ENCODE measurements around the gene PTEN. TPM values are rescaled to one million over a fixed set of nuclear protein-coding genes. Genes with fewer than 3 reads are reported as not detected.
"Not testable (repeated sequence)": the region's sequence is repeated elsewhere in the genome, so short reads cannot be mapped to it uniquely, and the experiment has no call there.

Gene PTEN
- total RNA-seq, 1 experiment from 2014 or later: 53.7 TPM

DNA sequence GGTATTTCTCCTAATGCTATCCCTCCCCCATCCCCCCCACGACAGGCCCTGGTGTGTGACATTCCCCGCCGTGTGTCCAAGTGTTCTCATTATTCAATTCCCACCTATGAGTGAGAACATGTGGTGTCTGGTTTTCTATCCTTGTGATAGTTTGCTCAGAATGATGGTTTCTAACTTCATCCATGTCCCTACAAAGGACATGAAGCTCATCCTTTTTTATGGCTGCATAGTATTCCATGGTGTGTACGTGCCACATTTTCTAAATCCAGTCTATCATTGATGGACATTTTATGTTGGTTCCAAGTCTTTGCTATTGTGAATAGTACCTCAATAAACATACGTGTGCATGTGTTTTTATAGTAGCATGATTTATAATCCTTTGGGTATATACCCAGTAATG, 8.2 kb upstream of the PTEN start:
- not testable (repeated sequence) for DNase-seq (ENCODE audit: low read depth in 1 of 2, low spot score in 2 of 2); H3K27me3 ChIP-seq (replicated peaks)

DNA sequence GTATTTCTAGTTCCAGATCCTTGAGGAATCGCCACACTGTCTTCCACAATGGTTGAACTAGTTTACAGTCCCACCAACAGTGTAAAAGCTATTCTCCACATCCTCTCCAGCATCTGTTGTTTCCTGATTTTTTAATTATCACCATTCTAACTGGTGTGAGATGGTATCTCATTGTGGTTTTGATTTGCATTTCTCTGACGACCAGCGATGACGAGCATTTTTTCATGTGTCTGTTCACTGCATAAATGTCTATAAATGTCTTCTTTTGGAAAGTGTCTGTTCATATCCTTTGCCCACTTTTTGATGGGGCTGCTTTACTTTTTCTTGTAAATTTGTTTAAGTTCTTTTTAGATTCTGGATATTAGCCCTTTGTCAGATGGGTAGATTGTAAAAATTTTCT, 7.8 kb upstream of the PTEN start:
- not testable (repeated sequence) for H3K4me3 ChIP-seq; H3K36me3 ChIP-seq; H3K4me1 ChIP-seq (replicated peaks); H3K27me3 ChIP-seq (replicated peaks); H3K27ac ChIP-seq; H3K9me3 ChIP-seq (replicated peaks); DNase-seq (ENCODE audit: low read depth in 1 of 2, low spot score in 2 of 2)

More for the DNA sequence above, 8.2 kb upstream of the PTEN start:
- H3K9me3 ChIP-seq (replicated peaks); H3K36me3 ChIP-seq; H3K4me1 ChIP-seq (replicated peaks); H3K27ac ChIP-seq; H3K4me3 ChIP-seq: not testable (repeated sequence)

- Histone ChIP-seq H3K4me3 (no peak overlapping the region), H3K27ac (no peak overlapping the region), H3K4me1 (replicated peaks) (no peaks in the 10 kb centered on the region), H3K27me3 (replicated peaks) (no peaks in the 10 kb centered on the region), H3K9me3 (replicated peaks) (no peaks in the 10 kb centered on the region), H3K36me3 (peaks cover 5% of the 10 kb centered on the region)
- DNase-seq (ENCODE audit: low read depth in 1 of 2, low spot score in 2 of 2): peak in 1 of 2 experiments; percentile 59
These were observed 3.1 kb upstream of the PTEN start for GRCh38 chr10:87860156-87860795.

GRCh38 chr10:87860816-87861403, 2.5 kb upstream of the PTEN start:
- Histone ChIP-seq H3K4me3 (no peak overlapping the region), H3K9me3 (replicated peaks) (no peaks in the 10 kb centered on the region), H3K27ac (no peak overlapping the region), H3K27me3 (replicated peaks) (no peaks in the 10 kb centered on the region), H3K36me3 (peaks cover 5% of the 10 kb centered on the region), H3K4me1 (replicated peaks) (no peaks in the 10 kb centered on the region)
- no peak for DNase-seq (ENCODE audit: low read depth in 1 of 2, low spot score in 2 of 2)

DNA sequence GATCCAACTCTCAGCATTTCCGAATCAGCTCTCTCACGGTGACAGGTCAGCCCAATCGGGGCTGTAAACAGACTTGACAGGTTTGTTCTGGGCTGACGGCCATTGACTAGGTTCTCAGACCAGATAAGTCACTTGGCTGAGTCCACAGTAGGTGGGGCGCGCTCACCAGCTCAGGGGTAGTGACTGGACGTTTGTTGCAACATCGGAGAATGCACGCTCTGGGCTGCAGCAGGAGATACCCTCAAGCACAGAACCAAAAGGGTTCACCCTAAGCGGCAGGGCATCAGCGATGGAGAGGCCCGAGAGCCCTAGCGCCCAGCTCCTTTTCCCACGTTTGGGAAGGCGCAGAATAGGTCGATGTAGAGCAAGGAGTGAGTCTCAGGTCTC, 1.9 kb upstream of the PTEN start:
- Histone ChIP-seq H3K4me3 (peak overlapping the region; percentile 94), H3K27me3 (replicated peaks) (no peaks in the 10 kb centered on the region), H3K36me3 (peaks cover 5% of the 10 kb centered on the region), H3K4me1 (replicated peaks) (no peaks in the 10 kb centered on the region), H3K27ac (no peak overlapping the region), H3K9me3 (replicated peaks) (no peaks in the 10 kb centered on the region)
- DNase-seq (ENCODE audit: low read depth in 1 of 2, low spot score in 2 of 2): no peak

DNA sequence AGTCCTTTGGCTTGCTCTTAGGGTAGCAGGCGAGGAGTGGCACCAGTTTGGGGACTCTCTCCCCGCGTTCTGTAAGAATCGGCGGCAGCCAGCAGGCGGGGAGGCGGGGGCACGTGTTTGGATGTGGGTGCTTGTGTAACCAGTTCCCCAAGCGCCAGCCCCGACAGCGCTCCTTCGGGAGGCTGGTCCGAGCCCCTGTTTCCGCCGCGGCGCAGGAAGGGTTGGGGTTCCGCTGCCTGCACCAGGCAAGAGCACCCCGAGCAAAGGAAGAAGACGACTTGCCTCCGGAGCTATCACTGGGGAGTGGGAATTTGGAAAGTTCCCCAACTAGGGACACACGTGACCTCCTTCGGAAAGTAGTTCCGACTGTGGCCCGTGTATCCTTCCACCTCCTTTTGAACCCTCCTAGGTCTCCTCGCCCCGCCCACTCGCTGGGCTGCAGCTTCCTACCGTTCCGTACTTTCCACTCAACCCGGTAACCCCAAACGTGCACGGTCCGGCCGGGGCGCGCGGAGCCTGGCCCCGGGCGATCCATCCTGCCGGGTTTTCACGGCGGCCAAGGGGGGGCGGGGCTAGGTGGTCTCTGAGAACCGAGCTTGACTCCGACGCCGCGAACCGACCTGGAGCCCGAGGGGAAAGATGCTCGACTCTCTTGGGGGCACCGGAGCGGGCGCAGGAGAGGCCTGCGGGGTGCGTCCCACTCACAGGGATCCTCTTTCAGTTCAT, 1.3 kb upstream of the PTEN start:
- Histone ChIP-seq H3K36me3 (peaks cover 5% of the 10 kb centered on the region), H3K27ac (no peak overlapping the region), H3K4me1 (replicated peaks) (no peaks in the 10 kb centered on the region), H3K4me3 (peak overlapping the region; percentile 94), H3K9me3 (replicated peaks) (no peaks in the 10 kb centered on the region), H3K27me3 (replicated peaks) (no peaks in the 10 kb centered on the region)
- DNase-seq (ENCODE audit: low read depth in 1 of 2, low spot score in 2 of 2): peak; percentile 84 to 90

- Histone ChIP-seq H3K36me3 (peaks cover 5% of the 10 kb centered on the region), H3K4me3 (peak overlapping the region; percentile 94), H3K9me3 (replicated peaks) (no peaks in the 10 kb centered on the region), H3K27ac (no peak overlapping the region), H3K27me3 (replicated peaks) (no peaks in the 10 kb centered on the region), H3K4me1 (replicated peaks) (no peaks in the 10 kb centered on the region)
- DNase-seq (ENCODE audit: low read depth in 1 of 2, low spot score in 2 of 2): no peak
These were observed 759 bp upstream of the PTEN start for GRCh38 chr10:87862679-87863052.

- not testable (repeated sequence) for H3K4me1 ChIP-seq (replicated peaks); H3K27me3 ChIP-seq (replicated peaks); H3K9me3 ChIP-seq (replicated peaks)
- H3K4me3 ChIP-seq: peak overlapping the region; percentile 94
- DNase-seq (ENCODE audit: low read depth in 1 of 2, low spot score in 2 of 2): peak in 1 of 2 experiments; percentile 68
- peak overlapping the region; percentile 80 for H3K27ac ChIP-seq
- H3K36me3 ChIP-seq: peaks cover 10% of the 10 kb centered on the region
These were observed 598 bp downstream of the PTEN start for GRCh38 chr10:87863951-87864495.

DNA sequence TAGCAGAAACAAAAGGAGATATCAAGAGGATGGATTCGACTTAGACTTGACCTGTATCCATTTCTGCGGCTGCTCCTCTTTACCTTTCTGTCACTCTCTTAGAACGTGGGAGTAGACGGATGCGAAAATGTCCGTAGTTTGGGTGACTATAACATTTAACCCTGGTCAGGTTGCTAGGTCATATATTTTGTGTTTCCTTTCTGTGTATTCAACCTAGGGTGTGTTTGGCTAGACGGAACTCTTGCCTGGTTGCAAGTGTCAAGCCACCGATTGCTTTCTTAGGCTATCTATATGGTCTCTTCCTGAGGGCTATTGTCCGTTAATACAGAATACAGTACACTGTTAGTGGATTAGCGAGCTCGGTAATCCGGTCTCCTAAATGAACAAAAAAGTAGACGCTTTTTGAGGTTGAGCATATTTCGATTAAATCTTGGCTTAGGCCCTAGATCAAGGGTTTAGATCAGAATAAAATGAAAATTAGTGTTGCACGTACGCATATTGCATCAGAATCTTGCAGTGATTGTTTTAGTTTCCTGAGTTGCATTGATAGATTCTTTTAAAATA, 1.2 kb downstream of the PTEN start:
- Histone ChIP-seq H3K27me3 (replicated peaks) (no peaks in the 10 kb centered on the region), H3K4me1 (replicated peaks) (peaks cover 3% of the 10 kb centered on the region; the same call in 1 of the 2 replicates), H3K36me3 (peaks cover 10% of the 10 kb centered on the region), H3K9me3 (replicated peaks) (no peaks in the 10 kb centered on the region), H3K27ac (0 out of 2 replicates have a peak overlapping the region, but pooled peaks have one; percentile 7), H3K4me3 (peak overlapping the region; percentile 94)
- DNase-seq (ENCODE audit: low read depth in 1 of 2, low spot score in 2 of 2): no peak

GRCh38 chr10:87865241-87865881, 1.9 kb downstream of the PTEN start:
- Histone ChIP-seq H3K27me3 (replicated peaks) (no peaks in the 10 kb centered on the region), H3K27ac (no peak overlapping the region), H3K4me3 (peak overlapping the region; percentile 94), H3K36me3 (peaks cover 10% of the 10 kb centered on the region), H3K9me3 (replicated peaks) (no peaks in the 10 kb centered on the region), H3K4me1 (replicated peaks) (peaks cover 3% of the 10 kb centered on the region; the same call in 1 of the 2 replicates)
- peak in 1 of 2 experiments; percentile 39 for DNase-seq (ENCODE audit: low read depth in 1 of 2, low spot score in 2 of 2)

DNA sequence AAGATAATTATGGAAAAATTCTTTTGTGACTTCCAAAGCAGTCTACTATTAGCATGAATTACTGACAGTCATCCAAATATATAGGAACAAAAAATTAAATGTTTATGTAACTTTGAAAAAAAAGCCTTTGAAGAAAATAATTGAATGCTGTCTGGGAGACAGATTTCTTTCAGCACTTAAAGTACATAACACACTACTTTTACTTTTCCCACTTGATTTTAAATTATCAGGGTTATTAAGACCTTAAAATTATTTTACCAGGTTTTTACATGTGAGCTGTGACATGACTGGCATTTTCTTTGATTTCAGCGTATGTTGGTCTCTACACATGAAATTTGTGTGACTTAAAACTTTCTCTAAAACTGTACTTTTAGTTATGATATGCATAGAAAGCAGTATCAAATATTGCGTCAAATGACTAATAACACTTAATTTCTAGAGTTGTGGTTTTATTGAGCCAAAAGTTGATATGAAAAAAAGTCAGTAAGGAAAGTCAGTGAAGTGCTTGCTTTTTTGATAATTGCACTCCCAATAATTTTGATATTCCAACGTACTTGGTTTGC, 3.1 kb downstream of the PTEN start:
- H3K27ac ChIP-seq: no peak overlapping the region
- DNase-seq (ENCODE audit: low read depth in 1 of 2, low spot score in 2 of 2): peak in 1 of 2 experiments; percentile 41
- peaks cover 10% of the 10 kb centered on the region for H3K36me3 ChIP-seq

DNA sequence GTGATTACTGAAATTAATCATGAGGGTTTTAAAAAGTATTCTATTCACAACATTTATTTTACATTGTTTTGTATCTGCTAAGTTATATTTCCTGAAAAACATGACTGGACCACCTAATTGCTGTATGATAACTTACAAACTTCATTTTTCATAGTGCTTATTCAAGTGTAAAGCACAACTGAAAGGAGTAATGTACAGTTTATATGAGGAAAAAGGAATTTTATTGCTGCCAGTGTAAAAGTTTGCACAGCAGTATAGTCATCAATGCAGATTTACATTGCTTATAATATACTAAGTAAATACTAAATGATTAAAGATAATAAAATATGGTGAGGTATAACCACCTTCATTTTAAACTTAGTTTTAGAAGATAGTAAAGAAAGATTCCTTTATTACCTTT, 4.0 kb downstream of the PTEN start:
- H3K36me3 ChIP-seq: peaks cover 11% of the 10 kb centered on the region
- no peaks in the 10 kb centered on the region for H3K27me3 ChIP-seq (replicated peaks)
- H3K27ac ChIP-seq: no peak overlapping the region
- peaks cover 3% of the 10 kb centered on the region; the same call in 1 of the 2 replicates for H3K4me1 ChIP-seq (replicated peaks)
- peak overlapping the region; percentile 94; the same call in 1 of the 2 replicates for H3K4me3 ChIP-seq
- H3K9me3 ChIP-seq (replicated peaks): no peaks in the 10 kb centered on the region
- no peak for DNase-seq (ENCODE audit: low read depth in 1 of 2, low spot score in 2 of 2)

More for the DNA sequence above, 3.1 kb downstream of the PTEN start:
- Histone ChIP-seq H3K9me3 (replicated peaks) (no peaks in the 10 kb centered on the region), H3K4me1 (replicated peaks) (peaks cover 3% of the 10 kb centered on the region; the same call in 1 of the 2 replicates), H3K27me3 (replicated peaks) (no peaks in the 10 kb centered on the region), H3K4me3 (peak overlapping the region; percentile 94)

DNA sequence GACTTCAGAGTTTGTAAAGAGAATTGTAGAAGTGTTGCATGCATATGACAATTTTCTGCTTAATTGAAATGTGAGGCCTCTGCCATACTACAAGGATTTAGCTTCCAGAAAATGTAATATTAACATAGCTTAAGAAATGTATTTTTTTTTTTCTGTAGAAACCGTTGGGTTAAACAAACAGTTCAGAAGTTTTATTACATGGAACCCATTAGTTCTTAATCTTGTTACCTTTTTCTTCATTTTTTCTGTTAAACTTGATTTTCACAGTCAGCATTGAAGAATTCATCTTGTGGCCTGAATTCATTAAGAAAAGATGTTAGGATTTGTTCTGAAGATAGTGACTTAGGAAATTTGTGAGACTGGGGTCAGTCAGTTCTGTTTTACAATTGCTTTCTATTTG, 4.9 kb downstream of the PTEN start:
- Histone ChIP-seq H3K27ac (peak overlapping the region; percentile 2; the same call in 1 of the 2 replicates), H3K36me3 (peaks cover 17% of the 10 kb centered on the region), H3K27me3 (replicated peaks) (no peaks in the 10 kb centered on the region), H3K4me1 (replicated peaks) (peaks cover 3% of the 10 kb centered on the region; the same call in 1 of the 2 replicates), H3K4me3 (no peak overlapping the region), H3K9me3 (replicated peaks) (no peaks in the 10 kb centered on the region)
- peak in 1 of 2 experiments; percentile 12 for DNase-seq (ENCODE audit: low read depth in 1 of 2, low spot score in 2 of 2)

All from SJSA1 (cell line).